IMR-90 (cell line): ENCODE results near the gene WDR37. TPM values are rescaled to one million over a fixed set of nuclear protein-coding genes. Genes with fewer than 3 reads are reported as not detected.

Experiments
- ATAC-seq: fragments of 200-7000 bp; cut with Tn5 transposase; 2 replicates; pipeline ENCODE4 v1.9.1; 2020; ENCODE audit warnings: low read depth, mild to moderate bottlenecking, moderate library complexity
- BruUV-seq: library from RNA; stranded (reverse); fragments of 400-500 nt; replicated peaks from 2 replicates; lab custom pipeline; 2021; lab: Mats Ljungman, UMichigan
- CTCF ChIA-PET: fragments of 300-600 bp; formaldehyde crosslinking; extraction: SDS; loops from one replicate; lab custom pipeline; 2021; ENCODE audit warnings: antibody characterized with exemption; lab: Yijun Ruan, JAX
- POLR2A ChIA-PET: fragments of 300-600 bp; sonication (Branson Sonifier 250); formaldehyde crosslinking; loops from one replicate; lab custom pipeline; 2022; ENCODE audit warnings: antibody characterized with exemption; ENCODE audit not compliant: unreplicated experiment; lab: Charles Lee
- DNase-seq: peaks from one replicate; pipeline ENCODE4 v3.0.0; 2013
- H2AFZ ChIP-seq: replicated peaks from 2 replicates; pipeline ENCODE3; 2013; ENCODE audit warnings: low read length, mild to moderate bottlenecking; ENCODE audit not compliant: poor library complexity
- H2AK5ac ChIP-seq: 2 replicates; pipeline ENCODE4 v1.6.1; 2013; ENCODE audit warnings: low read depth, low read length, inconsistent platforms
- H2AK9ac ChIP-seq: replicated peaks from 2 replicates; pipeline ENCODE3; 2013; ENCODE audit warnings: mild to moderate bottlenecking, low read depth, low read length, moderate library complexity; ENCODE audit not compliant: poor library complexity
- H2BK120ac ChIP-seq: 2 replicates; pipeline ENCODE4 v1.6.1; 2013; ENCODE audit warnings: low read depth, low read length, inconsistent platforms
- H2BK15ac ChIP-seq: 3 replicates; pipeline ENCODE4 v1.6.1; 2013; ENCODE audit warnings: low read depth, low read length, inconsistent platforms
- H2BK20ac ChIP-seq: 2 replicates; pipeline ENCODE4 v1.6.1; 2013; ENCODE audit warnings: low read depth, mild to moderate bottlenecking, inconsistent platforms, low read length, moderate library complexity
- H2BK5ac ChIP-seq: 2 replicates; pipeline ENCODE4 v1.6.1; 2013; ENCODE audit warnings: mild to moderate bottlenecking, low read depth, low read length, inconsistent platforms; ENCODE audit not compliant: poor library complexity, severe bottlenecking
- H3K14ac ChIP-seq: replicated peaks from 2 replicates; pipeline ENCODE4 v1.6.1; 2013; ENCODE audit warnings: low read depth, low read length, inconsistent platforms
- H3K18ac ChIP-seq: 2 replicates; pipeline ENCODE4 v1.6.1; 2013; ENCODE audit warnings: low read depth, low read length, control low read depth
- H3K23ac ChIP-seq: 2 replicates; pipeline ENCODE4 v1.6.1; 2013; ENCODE audit warnings: low read depth, low read length, inconsistent platforms
- H3K27ac ChIP-seq: 2 replicates; pipeline ENCODE4 v1.5.1; 2013; ENCODE audit warnings: mild to moderate bottlenecking, control low read depth, low read length; ENCODE audit not compliant: insufficient read depth
- H3K27me3 ChIP-seq: 2 replicates; pipeline ENCODE4 v1.6.1; 2013; ENCODE audit warnings: low read length; ENCODE audit not compliant: control insufficient read depth, insufficient read depth
- H3K36me3 ChIP-seq: 2 replicates; pipeline ENCODE4 v1.6.1; 2013; ENCODE audit warnings: low read length, mixed read lengths; ENCODE audit not compliant: control insufficient read depth, insufficient read depth
- H3K4ac ChIP-seq: 2 replicates; pipeline ENCODE4 v1.6.1; 2013; ENCODE audit warnings: low read depth, low read length, inconsistent platforms
- H3K4me1 ChIP-seq: 2 replicates; pipeline ENCODE4 v1.6.1; 2013; ENCODE audit warnings: low read length, mixed read lengths; ENCODE audit not compliant: control insufficient read depth, insufficient read depth
- H3K4me2 ChIP-seq: 2 replicates; pipeline ENCODE4 v1.6.1; 2013; ENCODE audit warnings: low read depth, mild to moderate bottlenecking, control low read depth, low read length, moderate library complexity
- H3K4me3 ChIP-seq: 2 replicates; pipeline ENCODE4 v1.5.1; 2013; ENCODE audit warnings: low read depth, mild to moderate bottlenecking, control low read depth, low read length, moderate library complexity; ENCODE audit not compliant: insufficient read depth
- H3K56ac ChIP-seq: 2 replicates; pipeline ENCODE4 v1.6.1; 2013; ENCODE audit warnings: low read length, inconsistent platforms; ENCODE audit not compliant: insufficient read depth; ENCODE audit errors: extremely low read depth
- H3K79me1 ChIP-seq, 2 experiments: 2 replicates each; pipeline ENCODE4 v1.6.1; 2013; ENCODE audit warnings: low read length in 2 of 2, inconsistent platforms in 1 of 2, low read depth in 1 of 2
- H3K9ac ChIP-seq: 2 replicates; pipeline ENCODE4 v1.6.1; 2013; ENCODE audit warnings: low read depth, low read length, control low read depth
- H3K9me1 ChIP-seq: 2 replicates; pipeline ENCODE4 v1.6.1; 2013; ENCODE audit warnings: low read length, inconsistent platforms; ENCODE audit not compliant: insufficient read depth
- H3K9me3 ChIP-seq: 2 replicates; pipeline ENCODE4 v1.6.1; 2013; ENCODE audit warnings: low read length; ENCODE audit not compliant: control insufficient read depth, insufficient read depth
- H4K20me1 ChIP-seq: 2 replicates; pipeline ENCODE4 v1.6.1; 2013; ENCODE audit warnings: low read length, inconsistent platforms; ENCODE audit not compliant: insufficient read depth
- H4K5ac ChIP-seq: 2 replicates; pipeline ENCODE4 v1.6.1; 2013; ENCODE audit warnings: mild to moderate bottlenecking, low read depth, low read length, control low read depth
- H4K8ac ChIP-seq, 2 experiments: 2 replicates each; pipeline ENCODE4 v1.6.1; 2013; ENCODE audit warnings: low read depth in 2 of 2, low read length in 2 of 2, control low read depth in 1 of 2, inconsistent platforms in 1 of 2
- H4K91ac ChIP-seq: 2 replicates; pipeline ENCODE4 v1.6.1; 2013; ENCODE audit warnings: low read depth, low read length, inconsistent platforms; ENCODE audit not compliant: insufficient read depth
- MXI1 ChIP-seq: IDR thresholded peaks from 2 replicates; pipeline ENCODE4 v1.6.1; 2012; ENCODE audit warnings: low read depth, mild to moderate bottlenecking, low read length, moderate library complexity, borderline replicate concordance
- POLR2A ChIP-seq: IDR thresholded peaks from 2 replicates; pipeline ENCODE4 v1.6.1; 2012; ENCODE audit warnings: mild to moderate bottlenecking, low read depth, low read length
- WGBS, 2 experiments: methylation state at CpG; one replicate each; pipeline versions ENCODE4 v1.1.5 to v1.1.7; 2013; ENCODE audit warnings: missing lambda C conversion rate in 2 of 2; ENCODE audit not compliant: insufficient read length in 1 of 2; ENCODE audit errors: extremely low coverage in 2 of 2; 5-methylcytosine and 5-hydroxymethylcytosine counted together
- dilution Hi-C: fragments of 300-500 bp; cut with HindIII; formaldehyde crosslinking; loops from one replicate; pipeline ENCODE4 v1.14.3; 2018; ENCODE audit warnings: low sequenced_read_pairs; ENCODE audit not compliant: unreplicated experiment
- in situ Hi-C: fragments of 300-500 bp; cut with MboI; formaldehyde crosslinking; loops from 3 replicates; pipeline ENCODE4 v1.14.3; 2019; ENCODE audit warnings: low sequenced_read_pairs, inconsistent platforms, mixed read lengths
- intact Hi-C: fragments of 100-400 bp; cut with micrococcal nuclease; formaldehyde crosslinking; loops from 2 replicates; pipeline ENCODE4 v1.10.0; 2022
- polyA plus RNA-seq, 3 experiments: library from polyadenylated mRNA; depleted of rRNA; stranded (reverse); fragments of >200 nt; gene quantifications; 2 replicates each; pipeline ENCODE4 v1.2.3, GENCODE V29; 2012; ENCODE audit warnings: low replicate concordance in 1 of 3
- total RNA-seq: library from RNA; depleted of rRNA; stranded (reverse); fragments of >200 nt; gene quantifications from 2 replicates; pipeline ENCODE4 v1.2.3, GENCODE V29; 2012

Gene WDR37
- total and polyA plus RNA-seq, 2 of the 4 experiments (the other 2 are of a cell fraction), result 12.7 to 14.5 TPM

DNA sequence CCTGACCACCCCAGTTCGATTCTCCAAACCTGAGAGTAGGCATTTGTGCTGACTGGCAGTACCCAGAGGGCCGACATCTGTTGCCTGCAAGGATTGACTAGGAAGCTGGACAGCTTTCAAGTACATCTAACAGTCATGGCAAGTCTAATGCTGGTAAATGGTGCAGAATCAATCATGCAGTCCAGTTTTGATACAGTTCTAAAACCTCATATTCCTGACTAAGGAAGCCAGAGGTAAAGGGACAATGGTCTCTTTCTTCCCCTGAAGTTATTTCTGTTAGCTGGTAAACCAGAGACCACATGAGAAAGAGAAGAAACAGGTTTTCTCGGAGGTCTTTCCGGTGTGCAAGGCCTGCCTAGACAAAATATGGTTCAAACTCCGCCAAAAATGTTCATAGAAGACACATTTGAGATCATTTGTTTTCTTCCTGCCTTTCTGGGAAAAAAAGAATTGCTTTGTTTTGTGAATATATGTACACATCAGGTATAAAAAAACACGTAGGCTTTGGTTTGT is 97.1 kb downstream of the WDR37 start:
- no peak overlapping the region for H3K4me2 ChIP-seq
- dilution Hi-C loops (no loop called here), intact Hi-C loops (no loop called here), in situ Hi-C loops (no loop called here)
- ATAC-seq, result no peak
- no peak overlapping the region for H2BK15ac ChIP-seq
- WGBS, 2 experiments, result no CpG with 5 or more reads among the region's 6 CpGs
- H3K79me1 ChIP-seq, result no peaks in the 10 kb centered on the region
- BruUV-seq, result no TSS peak
- no peak overlapping the region for H3K18ac ChIP-seq
- no peak overlapping the region for H4K91ac ChIP-seq
- no peak overlapping the region for H2AK9ac ChIP-seq
- no peaks in the 10 kb centered on the region for H3K9me1 ChIP-seq
- no peak overlapping the region for H4K5ac ChIP-seq
- no peaks in the 10 kb centered on the region for H3K36me3 ChIP-seq
- no peak overlapping the region for H3K56ac ChIP-seq
- POLR2A ChIA-PET, result no interaction called here
- no peak overlapping the region for H2AFZ ChIP-seq
- no peaks in the 10 kb centered on the region for H3K4me1 ChIP-seq
- H4K20me1 ChIP-seq, result no peaks in the 10 kb centered on the region
- no peak overlapping the region for H2BK5ac ChIP-seq
- H2AK5ac ChIP-seq, result no peak overlapping the region
- H3K9me3 ChIP-seq, result no peaks in the 10 kb centered on the region; the same call in 1 of the 2 replicates
- H2BK120ac ChIP-seq, result no peak overlapping the region
- H2BK20ac ChIP-seq, result no peak overlapping the region
- no peak overlapping the region for H3K4me3 ChIP-seq
- H3K23ac ChIP-seq, result no peak overlapping the region
- DNase-seq, result no peak
- no peak overlapping the region for H4K8ac ChIP-seq
- TF ChIP-seq POLR2A, result 0 out of 2 replicates have a peak, but pooled peaks have one; percentile 10
- TF ChIP-seq MXI1, result no peak
- H3K14ac ChIP-seq, result no peak overlapping the region
- CTCF ChIA-PET, result no interaction called here
- no peak overlapping the region for H3K27ac ChIP-seq
- peaks cover 5% of the 10 kb centered on the region; the same call in 1 of the 2 replicates for H3K27me3 ChIP-seq
- no peak overlapping the region for H3K4ac ChIP-seq
- H3K9ac ChIP-seq, result no peak overlapping the region
